Measurements from ENCODE around the gene RASA3. TPM values are rescaled to one million over a fixed set of nuclear protein-coding genes. Genes with fewer than 3 reads are reported as not detected.
A peak's percentile ranks its signal among the peaks of the same experiment; 100 is the strongest.

RASA3 gene
- total RNA-seq, 6 experiments from 2014 or later, result 3.5 to 7.9 (median 4.6) TPM

- peak in 1 of 3 donors; percentile 35 for DNase-seq
- H3K9me3 ChIP-seq, result no peaks in the 10 kb centered on the region
- WGBS (ENCODE audit: insufficient coverage, low coverage, low lambda C conversion rate, missing lambda C conversion rate), result 90% methylated on average over 7 of the region's 31 CpGs
- intact Hi-C loops (cut with DNase I), result no loop called here
- no peaks in the 10 kb centered on the region for H3K4me1 ChIP-seq
- no peak for TF ChIP-seq POLR2A (IDR thresholded peaks at IDR 0.05)
- TF ChIP-seq, protein P1, sequence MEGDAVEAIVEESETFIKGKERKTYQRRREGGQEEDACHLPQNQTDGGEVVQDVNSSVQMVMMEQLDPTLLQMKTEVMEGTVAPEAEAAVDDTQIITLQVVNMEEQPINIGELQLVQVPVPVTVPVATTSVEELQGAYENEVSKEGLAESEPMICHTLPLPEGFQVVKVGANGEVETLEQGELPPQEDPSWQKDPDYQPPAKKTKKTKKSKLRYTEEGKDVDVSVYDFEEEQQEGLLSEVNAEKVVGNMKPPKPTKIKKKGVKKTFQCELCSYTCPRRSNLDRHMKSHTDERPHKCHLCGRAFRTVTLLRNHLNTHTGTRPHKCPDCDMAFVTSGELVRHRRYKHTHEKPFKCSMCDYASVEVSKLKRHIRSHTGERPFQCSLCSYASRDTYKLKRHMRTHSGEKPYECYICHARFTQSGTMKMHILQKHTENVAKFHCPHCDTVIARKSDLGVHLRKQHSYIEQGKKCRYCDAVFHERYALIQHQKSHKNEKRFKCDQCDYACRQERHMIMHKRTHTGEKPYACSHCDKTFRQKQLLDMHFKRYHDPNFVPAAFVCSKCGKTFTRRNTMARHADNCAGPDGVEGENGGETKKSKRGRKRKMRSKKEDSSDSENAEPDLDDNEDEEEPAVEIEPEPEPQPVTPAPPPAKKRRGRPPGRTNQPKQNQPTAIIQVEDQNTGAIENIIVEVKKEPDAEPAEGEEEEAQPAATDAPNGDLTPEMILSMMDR (IDR thresholded peaks at IDR 0.05), result no peak
- ATAC-seq, result no peak
- no peaks in the 10 kb centered on the region for H3K27me3 ChIP-seq
- no peak overlapping the region for H3K27ac ChIP-seq
- no peak overlapping the region for H3K4me3 ChIP-seq
- H3K36me3 ChIP-seq, result no peaks in the 10 kb centered on the region
Measured at GRCh38 chr13:114009590-114010400, 122.6 kb downstream of the RASA3 start.

DNA sequence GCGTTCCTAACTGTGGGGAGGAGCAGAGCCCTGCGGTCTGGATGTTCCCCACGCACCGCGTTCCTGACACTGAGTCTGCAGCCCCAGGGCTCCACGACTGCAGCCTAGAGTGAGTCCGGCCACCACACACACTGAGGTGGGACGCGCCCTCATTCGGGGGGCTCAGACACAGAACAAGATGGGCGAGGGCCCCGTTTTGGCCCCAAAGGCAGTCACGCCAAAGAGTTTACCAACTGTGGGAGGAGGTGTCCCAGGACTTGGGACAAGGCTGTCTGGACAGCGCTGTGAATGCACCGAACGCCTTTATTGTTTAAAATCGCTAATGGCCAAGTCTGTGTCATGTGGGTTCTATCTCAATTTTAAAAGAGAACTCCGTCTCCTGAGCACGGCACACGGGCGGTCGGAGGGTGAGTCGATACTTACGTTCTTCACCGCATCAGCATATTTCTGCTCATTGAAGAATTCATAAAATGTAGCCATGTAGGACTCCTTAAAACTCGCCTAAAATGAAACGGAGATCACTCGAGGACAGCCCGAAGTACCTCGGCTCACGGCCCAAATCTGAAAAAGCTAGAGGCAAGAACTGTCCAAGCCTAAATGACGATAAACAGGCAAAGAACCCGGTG lies 123.3 kb downstream of the RASA3 start:
- Histone ChIP-seq H3K27me3 (no peaks in the 10 kb centered on the region), H3K4me1 (no peaks in the 10 kb centered on the region), H3K36me3 (no peaks in the 10 kb centered on the region), H3K27ac (no peak overlapping the region), H3K9me3 (no peaks in the 10 kb centered on the region), H3K4me3 (no peak overlapping the region)
- WGBS (ENCODE audit: insufficient coverage, low coverage, low lambda C conversion rate, missing lambda C conversion rate), result 86% methylated on average over 16 of the region's 33 CpGs
- DNase-seq (peak in 2 of 3 donors; percentile 8 to 16), ATAC-seq (no peak)
- TF ChIP-seq, protein P1 (IDR thresholded peaks at IDR 0.05), result no peak
- no peak for TF ChIP-seq POLR2A (IDR thresholded peaks at IDR 0.05)
- intact Hi-C loops (cut with DNase I), result no loop called here

GRCh38 chr13:114007566-114007965 lies 124.9 kb downstream of the RASA3 start:
- H3K4me1 ChIP-seq, result no peaks in the 10 kb centered on the region
- no peaks in the 10 kb centered on the region for H3K27me3 ChIP-seq
- no peaks in the 10 kb centered on the region for H3K36me3 ChIP-seq
- ATAC-seq (no peak), DNase-seq (peak in 2 of 3 donors; percentile 8 to 42)
- TF ChIP-seq POLR2A (IDR thresholded peaks at IDR 0.05), result no peak
- TF ChIP-seq, protein P1 (IDR thresholded peaks at IDR 0.05), result no peak
- H3K9me3 ChIP-seq, result no peaks in the 10 kb centered on the region
- no peak overlapping the region for H3K27ac ChIP-seq
- H3K4me3 ChIP-seq, result no peak overlapping the region
- intact Hi-C loops (cut with DNase I), result no loop called here
- 79% methylated on average over 9 of the region's 12 CpGs for WGBS (ENCODE audit: insufficient coverage, low coverage, low lambda C conversion rate, missing lambda C conversion rate)

DNA sequence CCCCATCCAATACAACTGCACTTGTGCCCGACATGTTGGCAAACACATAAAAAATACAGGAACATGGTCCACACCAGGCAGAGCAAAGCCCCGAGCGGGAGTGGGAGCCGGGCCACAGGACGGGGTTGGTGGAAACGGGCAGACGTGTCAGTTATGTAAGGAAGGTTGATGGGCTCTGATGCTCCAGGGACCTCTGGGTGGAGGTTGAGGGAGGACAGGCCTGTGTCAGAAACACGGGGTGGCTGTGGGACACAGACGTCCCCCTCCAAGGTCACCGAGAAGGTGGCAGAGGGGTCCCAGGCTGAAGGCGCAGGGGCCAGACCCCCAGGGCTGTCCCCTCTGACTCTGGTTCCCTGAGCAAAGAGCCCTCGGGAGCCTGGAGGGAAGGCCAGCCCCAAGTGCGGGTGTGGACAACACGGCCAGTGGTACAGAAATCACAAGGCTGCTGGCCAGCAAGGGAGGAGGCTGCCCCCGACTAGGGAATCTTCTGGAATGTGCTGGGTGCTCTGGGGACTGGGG lies 127.2 kb downstream of the RASA3 start:
- ATAC-seq (peak in 3 of 4 donors; percentile 14 to 20 (median 16)), DNase-seq (peak in 2 of 3 donors; percentile 22 to 39)
- TF ChIP-seq, protein P1 (IDR thresholded peaks at IDR 0.05), result no peak
- Histone ChIP-seq H3K36me3 (no peaks in the 10 kb centered on the region), H3K4me1 (no peaks in the 10 kb centered on the region), H3K4me3 (no peak overlapping the region), H3K27ac (no peak overlapping the region), H3K9me3 (no peaks in the 10 kb centered on the region), H3K27me3 (no peaks in the 10 kb centered on the region)
- 93% methylated on average over 5 of the region's 15 CpGs for WGBS (ENCODE audit: insufficient coverage, low coverage, low lambda C conversion rate, missing lambda C conversion rate)
- intact Hi-C loops (cut with DNase I), result no loop called here

Data from right lobe of liver (tissue), 6 donors.